ENCODE results near the gene MACROD1. TPM values are rescaled to one million over a fixed set of nuclear protein-coding genes. Genes with fewer than 3 reads are reported as not detected.

MACROD1 gene
- total and polyA plus RNA-seq, 2 donors (not counting 1 experiment from before 2014, with no cell fraction given) = 2.7 to 8.6 TPM

DNA sequence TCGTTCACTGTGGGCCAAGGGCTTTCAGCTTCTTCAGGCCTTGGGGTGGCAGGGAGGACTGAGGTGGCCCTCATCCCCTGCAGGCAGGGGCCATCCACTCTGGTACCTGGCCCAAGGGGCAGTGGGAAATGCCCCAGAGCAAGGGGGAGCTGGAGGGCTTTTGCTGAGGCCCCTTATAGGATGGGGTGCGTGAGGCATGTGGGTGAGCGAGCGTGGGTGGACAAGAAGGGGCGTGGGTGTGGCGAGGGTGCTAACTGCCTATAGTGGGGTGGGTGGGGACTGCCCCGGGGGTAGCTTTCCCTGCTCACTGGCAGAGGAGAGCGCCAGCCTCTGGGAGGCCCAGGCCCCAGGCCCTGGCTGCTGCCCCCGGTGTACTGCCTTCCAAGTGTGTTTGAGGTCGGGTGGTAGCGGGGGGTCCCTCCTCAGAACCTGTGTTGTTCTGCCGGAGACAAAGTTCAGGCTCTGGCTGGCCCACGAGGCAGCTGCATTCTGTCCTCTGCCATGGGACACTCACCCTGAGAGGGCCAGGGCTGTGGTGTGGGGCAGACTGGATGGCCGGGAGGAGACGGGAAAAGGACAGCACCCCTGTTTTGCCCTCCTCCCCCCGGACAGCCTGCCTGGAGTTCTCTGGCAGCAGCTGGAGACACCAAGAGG, 126.8 kb downstream of the MACROD1 start:
- H3K27me3 Mint-ChIP-seq = peaks cover 26% of the 10 kb centered on the region
- Histone ChIP-seq H3K4me2 (replicated peaks; ENCODE audit: low read depth, low read length, poor library complexity, severe bottlenecking) (no peak overlapping the region), H3K9me3 (ENCODE audit: control extremely low read depth in 1 of 3, control insufficient read depth in 2 of 3, insufficient read depth in 1 of 3, low read length in 2 of 3) (no peaks in the 10 kb centered on the region), H3K36me3 (replicated peaks in 1 of 2; ENCODE audit: control extremely low read depth in 1 of 2, control insufficient read depth in 1 of 2, extremely low read depth in 1 of 2, insufficient read depth in 2 of 2, low read length in 1 of 2) (no peaks in the 10 kb centered on the region), H3K79me2 (ENCODE audit: control insufficient read depth, insufficient read depth, low read length) (no peaks in the 10 kb centered on the region), H3K27ac (ENCODE audit: low read length in 2 of 2) (no peak overlapping the region), H3K4me1 (ENCODE audit: control insufficient read depth in 2 of 2, insufficient read depth in 2 of 2, low read length in 2 of 2) (peaks cover 5 to 18% of the 10 kb centered on the region in 2 donors), H3K27me3 (replicated peaks in 1 of 4; ENCODE audit: control extremely low read depth in 1 of 4, control insufficient read depth in 3 of 4, insufficient read depth in 4 of 4, low read length in 3 of 4) (peaks cover 0 to 32% (median 10%) of the 10 kb centered on the region in 4 experiments), H3K4me3 (ENCODE audit: control extremely low read depth in 1 of 5, extremely low read depth in 1 of 5, insufficient read depth in 1 of 5, low read depth in 2 of 5, low read length in 4 of 5) (no peak overlapping the region), H4K20me1 (ENCODE audit: control insufficient read depth, insufficient read depth, low read length, poor library complexity, severe bottlenecking) (no peaks in the 10 kb centered on the region), H2AFZ (ENCODE audit: insufficient read depth, low read depth, low read length, poor library complexity, severe bottlenecking) (no peak overlapping the region), H3K9ac (ENCODE audit: low read length) (no peak overlapping the region)
- peaks cover 6% of the 10 kb centered on the region for H3K4me1 Mint-ChIP-seq
- WGBS (ENCODE audit: insufficient coverage) = 87% methylated on average over 16 of the region's 16 CpGs
- H3K27ac Mint-ChIP-seq = no peak overlapping the region
- intact Hi-C loops (cut with micrococcal nuclease) = no loop called here
- DNase-seq (no peak), ATAC-seq (ENCODE audit: low read depth) (no peak)
- H3K4me3 Mint-ChIP-seq = no peak overlapping the region
- ChIA-PET CTCF (no interaction called here), POLR2A (no interaction called here)
- no peaks in the 10 kb centered on the region for H3K9me3 Mint-ChIP-seq (ENCODE audit: insufficient read depth)
- TF ChIP-seq, protein P1, sequence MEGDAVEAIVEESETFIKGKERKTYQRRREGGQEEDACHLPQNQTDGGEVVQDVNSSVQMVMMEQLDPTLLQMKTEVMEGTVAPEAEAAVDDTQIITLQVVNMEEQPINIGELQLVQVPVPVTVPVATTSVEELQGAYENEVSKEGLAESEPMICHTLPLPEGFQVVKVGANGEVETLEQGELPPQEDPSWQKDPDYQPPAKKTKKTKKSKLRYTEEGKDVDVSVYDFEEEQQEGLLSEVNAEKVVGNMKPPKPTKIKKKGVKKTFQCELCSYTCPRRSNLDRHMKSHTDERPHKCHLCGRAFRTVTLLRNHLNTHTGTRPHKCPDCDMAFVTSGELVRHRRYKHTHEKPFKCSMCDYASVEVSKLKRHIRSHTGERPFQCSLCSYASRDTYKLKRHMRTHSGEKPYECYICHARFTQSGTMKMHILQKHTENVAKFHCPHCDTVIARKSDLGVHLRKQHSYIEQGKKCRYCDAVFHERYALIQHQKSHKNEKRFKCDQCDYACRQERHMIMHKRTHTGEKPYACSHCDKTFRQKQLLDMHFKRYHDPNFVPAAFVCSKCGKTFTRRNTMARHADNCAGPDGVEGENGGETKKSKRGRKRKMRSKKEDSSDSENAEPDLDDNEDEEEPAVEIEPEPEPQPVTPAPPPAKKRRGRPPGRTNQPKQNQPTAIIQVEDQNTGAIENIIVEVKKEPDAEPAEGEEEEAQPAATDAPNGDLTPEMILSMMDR (IDR thresholded peaks at IDR 0.05) = no peak
- no peak for TF ChIP-seq EZH2 (IDR thresholded peaks at IDR 0.05; ENCODE audit: borderline replicate concordance, insufficient read depth, low read depth, low read length, poor library complexity, severe bottlenecking)

DNA sequence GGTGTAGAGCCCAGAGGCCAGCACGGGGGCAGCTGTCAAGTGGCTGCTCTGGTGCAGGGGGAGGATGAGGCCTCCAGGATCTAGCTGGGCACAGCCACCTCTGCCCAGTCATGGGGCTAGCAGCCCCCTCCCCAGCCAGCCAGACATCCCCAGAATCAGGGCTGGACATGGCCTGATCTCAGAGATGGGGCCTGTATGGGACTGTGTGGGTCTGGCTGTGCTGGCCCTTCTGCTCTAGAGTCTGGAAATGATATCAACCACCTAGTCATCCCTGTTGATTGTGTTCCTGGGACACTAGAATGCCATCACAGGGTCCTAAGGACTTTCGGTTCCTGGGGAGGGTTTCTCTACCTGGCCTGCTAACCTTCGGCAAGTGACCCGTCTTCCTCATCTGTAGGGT, 127.4 kb downstream of the MACROD1 start:
- H3K4me1 ChIP-seq (ENCODE audit: control insufficient read depth in 2 of 2, insufficient read depth in 2 of 2, low read length in 2 of 2) = peaks cover 5 to 18% of the 10 kb centered on the region in 2 donors
- H3K4me2 ChIP-seq (replicated peaks; ENCODE audit: low read depth, low read length, poor library complexity, severe bottlenecking) = no peak overlapping the region
- no peak overlapping the region for H2AFZ ChIP-seq (ENCODE audit: insufficient read depth, low read depth, low read length, poor library complexity, severe bottlenecking)
- peaks cover 6% of the 10 kb centered on the region for H3K4me1 Mint-ChIP-seq
- intact Hi-C loops (cut with micrococcal nuclease) = no loop called here
- H3K27ac ChIP-seq (ENCODE audit: low read length in 2 of 2) = no peak overlapping the region
- 94% methylated on average over 4 of the region's 4 CpGs for WGBS (ENCODE audit: insufficient coverage)
- no peaks in the 10 kb centered on the region for H3K9me3 Mint-ChIP-seq (ENCODE audit: insufficient read depth)
- no peaks in the 10 kb centered on the region for H4K20me1 ChIP-seq (ENCODE audit: control insufficient read depth, insufficient read depth, low read length, poor library complexity, severe bottlenecking)
- DNase-seq (no peak), ATAC-seq (ENCODE audit: low read depth) (no peak)
- no peak overlapping the region for H3K9ac ChIP-seq (ENCODE audit: low read length)
- no peaks in the 10 kb centered on the region for H3K9me3 ChIP-seq (ENCODE audit: control extremely low read depth in 1 of 3, control insufficient read depth in 2 of 3, insufficient read depth in 1 of 3, low read length in 2 of 3)
- TF ChIP-seq EZH2 (IDR thresholded peaks at IDR 0.05; ENCODE audit: borderline replicate concordance, insufficient read depth, low read depth, low read length, poor library complexity, severe bottlenecking) = no peak
- TF ChIP-seq, protein P1 (IDR thresholded peaks at IDR 0.05) = no peak
- H3K79me2 ChIP-seq (ENCODE audit: control insufficient read depth, insufficient read depth, low read length) = no peaks in the 10 kb centered on the region
- ChIA-PET CTCF (no interaction called here), POLR2A (no interaction called here)
- H3K27ac Mint-ChIP-seq = no peak overlapping the region
- H3K4me3 Mint-ChIP-seq = no peak overlapping the region
- H3K27me3 ChIP-seq (replicated peaks in 1 of 4; ENCODE audit: control extremely low read depth in 1 of 4, control insufficient read depth in 3 of 4, insufficient read depth in 4 of 4, low read length in 3 of 4) = peaks cover 0 to 36% (median 12%) of the 10 kb centered on the region in 4 experiments
- peaks cover 30% of the 10 kb centered on the region for H3K27me3 Mint-ChIP-seq
- H3K36me3 ChIP-seq (replicated peaks in 1 of 2; ENCODE audit: control extremely low read depth in 1 of 2, control insufficient read depth in 1 of 2, extremely low read depth in 1 of 2, insufficient read depth in 2 of 2, low read length in 1 of 2) = no peaks in the 10 kb centered on the region
- H3K4me3 ChIP-seq (ENCODE audit: control extremely low read depth in 1 of 5, extremely low read depth in 1 of 5, insufficient read depth in 1 of 5, low read depth in 2 of 5, low read length in 4 of 5) = no peak overlapping the region

Data from B cell (primary cell).